Activated CD8-positive, alpha-beta memory T cell treated with anti-CD3 and anti-CD28 coated beads for 24 hours (primary cell): Measurements from ENCODE around the gene APH1A.
"Not testable (repeated sequence)": the region's sequence is repeated elsewhere in the genome, so short reads cannot be mapped to it uniquely, and the experiment has no call there.

Source experiments
- DNase-seq: peaks from one replicate; pipeline ENCODE4 v3.0.0-alpha.2; 2020

Gene APH1A

DNA sequence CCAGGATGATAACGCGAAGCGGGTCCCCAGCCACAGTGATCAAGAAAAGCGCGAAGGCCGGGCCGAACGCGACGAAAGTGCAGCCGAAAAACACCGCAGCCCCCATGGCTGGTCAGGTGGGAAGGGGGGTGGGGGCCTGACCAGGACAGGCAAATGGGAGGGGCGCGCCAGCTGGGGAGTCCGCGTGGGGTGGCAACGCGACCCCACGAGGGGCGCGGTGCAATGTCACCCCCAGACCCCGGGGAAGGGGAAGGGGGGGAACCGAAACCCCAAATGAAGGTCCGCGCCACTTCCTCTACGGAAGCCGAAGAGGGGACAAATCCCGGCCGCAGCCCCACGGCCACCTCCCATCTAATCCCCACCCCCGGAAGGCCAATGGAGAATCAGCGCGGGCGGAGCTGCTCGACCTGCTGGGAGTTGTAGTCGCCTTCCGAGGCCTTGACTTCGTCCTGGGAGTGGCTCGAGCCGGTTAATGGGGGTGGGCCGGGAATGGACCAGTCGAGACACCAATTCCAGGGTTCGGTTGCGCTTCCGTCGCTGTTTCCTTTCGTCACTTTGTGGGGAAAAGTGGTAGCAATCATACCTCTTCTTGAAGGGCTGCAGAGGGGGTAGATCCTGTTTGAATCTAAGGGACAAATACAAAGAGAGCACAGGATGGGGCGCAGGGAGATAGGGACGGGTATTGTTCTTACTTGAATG is at the start of gene APH1A:
Gene APH1A, minus strand, starts transcription at position 312 of the 699 bp plus-strand sequence. Its CDS starts 206 bp downstream, at position 106.
- peak; percentile 95 for DNase-seq

DNA sequence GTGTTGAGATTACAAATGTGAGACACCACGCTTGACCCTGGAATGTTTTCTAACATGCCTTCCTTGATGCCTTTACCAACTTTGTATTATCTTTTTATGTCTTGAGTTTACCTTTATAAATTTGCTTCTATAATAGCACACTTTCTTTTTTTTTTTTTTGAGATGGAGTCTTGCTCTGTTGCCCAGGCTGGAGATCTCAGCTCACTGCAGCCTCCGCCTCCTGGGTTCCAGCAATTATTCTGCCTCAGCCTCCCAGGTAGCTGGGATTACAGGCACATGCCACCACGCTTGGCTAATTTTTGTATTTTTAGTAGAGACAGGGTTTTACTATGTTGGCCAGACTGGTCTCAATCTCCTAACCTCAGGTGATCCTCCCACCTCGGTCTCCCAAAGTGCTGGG is 45.9 kb upstream of the APH1A start:
- DNase-seq = not testable (repeated sequence)

DNA sequence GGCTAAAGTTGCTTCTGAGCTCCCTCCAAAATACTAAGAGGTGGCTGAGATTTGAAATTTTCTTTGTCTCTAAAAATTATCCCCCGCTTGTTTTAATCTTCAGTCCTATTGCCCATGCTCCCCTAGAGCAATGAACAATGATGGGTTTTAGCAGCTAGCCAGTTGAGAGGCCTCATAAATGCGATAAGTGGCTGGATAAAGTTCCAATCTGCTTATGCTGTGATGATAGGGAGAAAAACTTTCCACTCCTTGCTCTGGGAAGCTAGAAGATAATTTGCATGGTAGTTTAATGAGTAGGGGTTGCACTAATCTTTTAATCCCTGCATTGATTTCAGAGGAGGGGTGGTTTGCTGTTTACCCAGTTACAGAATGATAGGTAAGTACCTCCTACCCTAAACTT is 42.9 kb upstream of the APH1A start:
- no peak for DNase-seq

DNA sequence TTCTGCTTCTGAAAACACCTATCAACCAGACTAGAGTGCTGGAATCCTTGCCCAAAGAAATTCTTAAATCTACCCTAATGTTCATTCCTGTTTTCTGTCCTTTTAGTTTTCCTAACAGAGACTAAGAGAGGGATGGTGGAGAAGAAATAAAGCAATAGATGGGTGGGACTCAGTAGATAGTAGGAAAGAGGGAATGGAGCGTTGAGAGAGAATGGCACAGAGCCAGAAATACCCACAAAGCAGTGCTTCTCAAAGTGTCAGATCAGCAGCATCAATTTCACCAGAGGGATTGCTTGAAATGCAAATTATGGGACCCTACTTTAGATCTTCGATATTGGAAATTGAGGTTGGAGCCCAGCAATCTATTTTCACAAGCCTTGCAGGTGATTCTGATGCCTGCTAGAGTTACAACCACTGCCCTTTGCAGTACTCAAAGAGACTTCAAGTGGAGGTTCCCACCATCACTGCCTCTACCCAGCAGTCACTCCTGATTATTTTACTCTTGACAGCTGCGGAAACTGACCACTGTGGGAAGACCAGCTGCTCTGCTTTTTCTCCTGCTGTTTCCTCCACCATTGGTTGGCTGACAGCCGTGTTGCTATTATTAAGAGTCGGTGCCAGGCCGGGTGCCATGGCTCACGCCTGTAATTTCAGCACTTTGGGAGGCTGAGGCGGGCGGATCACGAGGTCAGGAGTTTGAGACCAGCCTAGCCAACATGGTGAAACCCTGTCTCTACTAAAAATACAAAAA is 41.1 kb upstream of the APH1A start:
- no peak for DNase-seq

DNA sequence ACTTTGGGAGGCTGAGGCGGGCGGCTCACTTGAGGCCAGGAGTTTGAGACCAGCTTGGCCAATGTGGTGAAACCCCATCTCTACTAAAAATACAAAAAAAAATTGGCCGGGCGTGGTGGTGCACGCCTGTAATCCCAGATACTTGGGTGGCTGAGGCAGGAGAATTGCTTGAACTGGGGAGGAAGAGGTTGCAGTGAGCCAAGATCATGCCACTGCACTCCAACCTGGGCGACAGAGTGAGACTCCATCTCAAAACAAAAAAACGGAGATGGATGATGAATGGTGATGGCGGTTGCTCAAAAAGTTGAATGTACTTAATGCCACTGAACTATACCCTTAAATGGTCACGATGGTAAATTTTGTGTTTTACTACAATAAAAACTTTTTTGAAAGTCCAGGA is 39.8 kb upstream of the APH1A start:
- not testable (repeated sequence) for DNase-seq

DNA sequence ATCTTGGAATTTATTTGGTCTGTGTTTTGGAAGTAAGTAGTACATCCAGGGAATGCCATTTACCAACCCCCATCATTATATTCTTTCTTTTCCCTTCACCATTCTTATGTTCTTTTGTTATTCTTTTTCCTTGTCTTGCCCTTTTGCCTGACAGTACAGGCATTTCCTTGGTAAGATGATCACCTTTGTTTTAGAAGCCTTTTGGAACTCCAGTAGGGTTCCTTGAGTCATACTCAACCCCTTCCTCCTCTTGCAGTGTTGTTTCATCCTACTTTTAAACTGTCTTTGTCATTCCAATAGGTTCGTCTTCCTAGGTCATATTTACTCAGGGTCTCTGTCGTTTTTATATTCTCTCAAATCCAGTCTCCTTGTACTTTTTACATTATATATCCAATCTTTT is 34.1 kb upstream of the APH1A start:
- no peak for DNase-seq

DNA sequence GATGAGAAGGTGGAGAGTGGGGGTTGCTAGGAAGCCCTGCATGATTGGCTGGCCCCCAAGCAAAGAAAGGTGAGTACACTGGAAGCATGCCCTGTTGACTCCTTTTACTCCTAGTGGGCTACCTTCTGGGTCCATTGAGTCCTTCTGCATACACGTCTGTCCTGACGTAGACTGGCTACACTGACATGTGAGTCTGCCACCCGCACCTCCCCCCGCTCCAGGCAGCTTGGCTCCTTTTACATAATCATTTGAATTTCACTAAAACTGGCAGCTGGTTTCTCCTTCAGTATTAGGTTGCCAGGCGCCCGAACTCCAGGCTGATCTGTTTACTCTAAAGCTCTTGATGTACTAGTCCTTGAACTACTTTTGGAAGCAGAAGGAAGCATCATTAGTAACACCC is 33.5 kb upstream of the APH1A start:
- DNase-seq = no peak

DNA sequence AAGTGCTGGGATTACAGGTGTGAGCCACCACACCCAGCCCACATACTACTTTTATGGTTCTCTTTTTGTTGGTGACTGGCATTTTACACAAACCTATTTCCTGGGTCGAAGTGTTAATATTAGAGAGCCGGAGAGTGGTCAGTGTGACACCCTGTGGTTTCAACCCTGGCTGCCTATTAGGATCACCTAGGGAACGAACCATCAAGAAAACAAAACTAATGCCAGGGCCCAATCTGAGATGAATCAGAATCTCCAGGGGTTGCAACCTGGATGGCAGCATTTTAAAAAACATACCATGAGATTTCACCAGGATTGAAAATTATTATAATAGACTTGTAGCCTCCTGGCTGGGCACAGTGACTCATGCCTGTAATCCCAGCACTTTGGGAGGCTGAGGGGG is 30.9 kb upstream of the APH1A start:
- DNase-seq = no peak

DNA sequence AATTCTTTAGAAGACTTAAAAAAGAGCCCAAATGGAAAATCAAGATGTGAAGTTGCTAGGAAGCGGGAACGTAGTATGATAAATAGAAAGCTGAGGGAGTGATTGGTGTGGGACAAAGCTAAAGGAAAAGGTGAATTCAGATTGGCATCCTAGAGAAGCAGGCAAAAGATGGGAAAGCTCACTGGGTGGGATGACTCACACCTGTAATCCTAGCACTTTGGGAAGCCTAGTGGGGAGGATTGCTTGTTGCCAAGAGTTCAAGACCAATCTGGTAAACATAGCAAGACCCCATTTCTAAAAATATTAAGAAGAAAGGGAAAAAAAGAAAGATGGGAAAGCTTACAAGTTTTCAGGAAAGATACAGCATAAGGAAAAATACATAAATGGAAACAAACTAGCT is 26.7 kb upstream of the APH1A start:
- no peak for DNase-seq

DNA sequence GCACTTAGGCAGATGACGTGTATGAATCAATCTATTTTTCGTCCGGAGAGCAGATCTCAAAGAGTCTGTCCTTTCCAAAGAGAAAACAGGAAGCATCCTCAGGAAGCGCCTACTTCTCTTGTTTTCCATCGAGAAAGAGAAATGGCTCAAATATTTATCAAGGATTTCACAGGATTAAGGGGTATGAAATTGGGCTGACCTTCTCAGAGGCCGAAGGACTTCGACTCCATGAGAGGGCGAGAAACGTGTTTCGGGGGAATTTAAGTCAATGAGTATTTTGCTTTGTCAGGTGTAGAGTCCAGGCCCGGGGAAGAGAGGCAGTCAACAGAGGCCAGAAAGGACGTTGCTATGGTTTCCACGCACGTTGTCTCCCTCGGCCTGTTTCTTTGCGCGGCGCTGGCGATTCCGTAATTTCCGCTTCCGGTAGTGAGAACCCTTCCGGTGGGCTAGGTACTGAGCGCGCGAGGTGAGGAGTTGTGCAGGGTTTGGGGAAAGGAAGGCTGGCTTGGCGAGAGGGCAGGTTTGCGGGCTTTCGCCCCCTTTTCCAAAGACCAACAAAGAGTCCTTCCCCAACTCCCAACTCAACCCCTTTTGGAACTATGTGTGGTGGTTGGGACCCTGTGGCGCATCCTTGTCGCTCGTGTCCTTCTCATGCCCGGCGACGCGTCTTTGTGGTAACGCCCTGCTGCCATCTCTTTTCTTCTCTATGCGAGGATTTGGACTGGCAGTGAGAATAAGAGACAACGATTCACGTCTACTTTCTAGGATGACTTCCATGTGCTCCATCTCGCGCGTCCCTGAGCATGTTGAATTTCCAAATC is 24.8 kb upstream of the APH1A start, which contains the start of gene MRPS21:
Gene MRPS21, plus strand, starts transcription at position 429 of the 821 bp plus-strand sequence. CDS start 506 bp downstream, outside the sequence.
- DNase-seq = peak; percentile 92

DNA sequence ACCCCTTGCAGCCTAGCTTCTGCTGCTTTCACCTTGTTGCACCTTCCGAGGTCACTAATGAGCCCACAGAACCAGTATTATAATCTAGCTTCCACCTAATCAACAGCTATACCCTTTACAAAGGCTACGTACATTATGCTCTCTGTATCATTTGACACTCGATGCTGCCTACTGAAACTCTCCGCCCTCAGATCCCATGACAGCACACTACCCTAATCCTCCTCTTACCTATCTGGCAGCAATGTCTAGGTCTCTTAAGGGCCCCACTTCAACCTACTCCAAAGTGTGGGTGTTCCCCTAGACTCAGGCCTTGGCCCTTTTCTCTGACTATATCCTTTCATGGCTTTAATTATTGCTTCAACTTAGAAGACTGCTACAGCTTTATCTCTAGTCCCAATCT is 20.0 kb upstream of the APH1A start:
- no peak for DNase-seq

DNA sequence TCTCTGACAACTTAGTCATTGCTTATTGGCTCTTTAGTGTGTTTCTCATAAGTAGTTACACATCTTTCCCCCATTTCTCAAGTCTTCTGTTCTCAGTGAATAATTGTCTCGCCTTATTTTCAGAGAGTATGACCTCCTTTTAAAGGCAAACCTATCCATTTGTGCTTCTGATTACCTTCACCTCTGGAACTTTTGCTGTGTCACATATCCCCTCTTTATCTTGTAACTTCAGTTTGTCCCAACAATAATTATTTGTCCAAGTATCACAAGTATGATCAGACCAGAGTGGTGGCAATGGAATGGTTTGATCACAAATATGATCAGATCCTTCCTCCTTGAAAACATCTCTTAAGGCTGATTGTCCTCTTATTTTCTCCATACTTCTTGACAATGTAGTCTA is 19.6 kb upstream of the APH1A start:
- no peak for DNase-seq

DNA sequence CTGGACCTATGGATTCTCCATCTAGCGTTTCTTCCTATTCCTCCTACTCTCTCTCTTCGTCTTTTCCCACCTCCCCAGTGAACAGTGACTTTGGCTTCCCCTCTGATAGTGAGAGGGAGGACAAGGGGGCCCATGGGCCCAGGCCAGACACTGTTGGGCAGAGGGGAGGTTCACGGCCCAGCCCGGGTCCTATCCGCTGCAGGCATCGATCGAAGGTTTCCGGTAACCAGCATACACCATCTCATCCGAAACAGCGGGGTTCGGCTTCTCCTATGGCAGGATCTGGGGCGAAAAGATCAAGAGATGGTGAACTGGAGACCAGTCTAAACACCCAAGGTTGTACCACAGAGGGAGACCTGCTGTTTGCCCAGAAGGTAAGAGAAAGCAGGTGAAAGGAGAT is 14.4 kb upstream of the APH1A start:
- no peak for DNase-seq

DNA sequence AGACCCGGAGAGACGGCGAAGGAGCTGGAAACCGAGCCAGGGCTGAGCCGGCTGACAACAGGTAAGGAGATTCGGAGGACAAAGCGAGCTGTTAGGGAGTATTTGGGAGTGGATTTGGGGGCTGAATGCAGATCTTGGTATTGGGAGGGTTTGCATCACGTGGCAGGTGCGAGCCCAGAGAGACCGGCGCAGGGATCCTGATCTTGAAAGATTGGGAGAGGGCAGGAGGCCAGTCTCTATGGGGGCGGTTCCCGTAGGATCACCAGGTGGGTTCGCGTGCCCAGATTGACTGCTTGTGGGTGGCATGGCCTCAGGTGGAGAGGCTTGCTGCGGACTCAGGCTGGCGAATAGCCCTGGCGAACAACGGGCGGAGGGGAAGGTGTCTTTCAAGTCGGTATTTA is 13.7 kb upstream of the APH1A start:
- no peak for DNase-seq

DNA sequence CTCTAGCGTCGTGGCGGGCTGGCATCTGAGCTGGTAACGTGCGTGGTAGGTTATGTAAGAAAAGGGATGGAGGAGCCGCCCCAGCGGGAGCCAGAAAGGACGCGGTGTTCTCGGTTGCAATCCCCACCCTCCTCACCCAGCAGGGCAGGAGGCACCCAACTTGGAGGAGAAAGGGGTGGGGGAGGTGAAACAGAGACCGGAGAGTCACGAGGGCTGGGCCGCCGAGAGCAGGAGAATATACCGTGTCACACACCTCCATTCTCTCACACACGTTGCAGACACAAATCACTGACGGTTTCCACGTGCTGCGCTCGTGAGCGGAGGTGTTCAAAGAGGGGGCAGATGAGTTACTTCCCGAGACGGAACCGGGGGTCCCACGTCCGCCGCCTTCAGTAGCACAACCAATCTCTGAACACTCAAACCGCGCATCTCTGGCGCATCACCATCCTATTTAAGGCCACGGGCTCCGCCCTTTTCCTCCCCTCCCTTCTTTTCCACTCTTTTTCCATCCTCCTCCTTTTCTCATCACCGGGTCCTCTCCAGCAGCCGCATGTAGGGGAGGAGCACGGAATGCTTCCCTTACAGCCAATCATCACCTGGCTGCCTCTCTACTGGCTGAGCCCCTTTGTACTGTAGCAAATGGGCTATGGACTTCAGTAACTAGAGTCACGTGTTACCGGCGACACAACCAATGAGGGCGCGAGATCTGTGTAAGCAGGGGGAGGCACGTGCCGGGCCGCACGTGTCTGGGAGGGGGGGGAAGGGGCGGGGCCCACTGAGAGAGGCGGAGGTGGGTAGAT is 13.1 kb upstream of the APH1A start, which contains the start of gene CIART:
Gene CIART, plus strand, starts transcription at position 797 of the 800 bp plus-strand sequence. CDS start 714 bp downstream, outside the sequence.
- DNase-seq = peak; percentile 84

DNA sequence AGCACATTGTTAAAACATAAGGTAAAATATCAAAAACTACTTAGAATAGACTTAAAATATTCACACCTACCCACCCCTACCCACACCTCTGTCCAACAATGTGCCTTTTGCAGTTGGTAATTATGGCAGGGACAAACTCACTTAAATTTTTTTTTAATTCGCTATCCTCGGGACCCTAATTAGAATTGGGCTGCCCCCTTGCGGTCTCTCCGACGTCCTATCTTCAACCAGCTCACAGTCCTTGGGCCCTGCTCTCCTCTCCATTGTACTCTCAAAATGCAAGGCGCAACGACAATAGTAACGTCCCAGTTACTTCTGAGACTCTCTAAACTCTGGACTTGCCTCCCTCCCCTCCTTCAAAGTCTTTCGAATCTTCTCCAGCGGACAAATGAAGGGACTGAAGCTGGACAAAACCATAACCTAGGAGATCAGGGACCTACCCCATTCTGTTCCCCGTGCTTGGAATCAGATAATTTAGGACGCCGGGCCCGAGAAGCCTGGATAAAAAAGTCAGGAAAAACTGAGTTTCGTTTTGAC is 12.5 kb upstream of the APH1A start:
- DNase-seq = peak; percentile 79

DNA sequence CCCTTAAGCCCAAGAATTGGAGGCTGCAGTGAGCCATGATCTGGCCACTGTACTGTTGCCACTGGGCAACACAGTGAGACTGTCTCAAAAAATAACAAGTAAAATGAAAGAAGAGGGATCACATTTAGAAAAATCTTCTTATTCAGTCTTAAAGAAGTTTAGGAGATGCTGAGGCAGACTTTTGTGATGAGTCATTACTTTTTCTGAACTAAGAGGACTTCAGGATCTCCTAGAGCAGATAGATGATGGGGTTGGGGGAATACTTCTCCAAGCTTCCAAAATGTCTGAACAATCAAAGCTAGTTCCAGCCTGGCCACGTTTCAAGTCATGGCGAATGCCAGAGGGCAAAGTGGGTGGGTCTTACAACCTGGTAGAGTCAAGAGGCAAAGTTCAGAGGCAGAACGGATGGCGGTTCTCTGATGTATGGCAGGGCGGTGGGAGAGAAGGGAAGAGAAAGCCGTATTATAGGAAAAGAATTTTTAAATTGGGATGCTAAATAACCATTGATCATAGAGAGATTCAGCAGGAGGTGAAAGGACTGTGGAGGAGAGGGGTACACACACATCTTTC is 11.4 kb upstream of the APH1A start:
- no peak for DNase-seq

DNA sequence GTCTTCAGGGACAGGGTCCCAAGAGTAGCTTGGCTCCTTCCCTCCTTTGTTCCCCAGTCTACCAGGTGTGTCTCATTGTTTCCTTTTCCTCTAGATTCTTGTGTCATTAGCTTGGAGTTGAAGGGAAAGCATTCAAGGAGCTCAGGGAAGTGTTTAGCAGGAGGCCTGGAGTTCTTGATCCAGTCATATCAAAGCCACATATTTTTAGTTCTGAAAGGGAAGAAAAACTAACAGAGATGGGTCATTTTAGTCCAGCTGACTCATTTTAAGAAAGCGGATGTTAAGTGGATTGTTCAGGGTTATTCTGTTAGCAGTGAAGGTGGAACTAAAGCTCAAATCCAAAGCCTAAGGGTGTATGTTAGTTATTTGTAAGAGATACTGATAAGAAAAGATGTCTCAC is 4.5 kb upstream of the APH1A start:
- DNase-seq = no peak

DNA sequence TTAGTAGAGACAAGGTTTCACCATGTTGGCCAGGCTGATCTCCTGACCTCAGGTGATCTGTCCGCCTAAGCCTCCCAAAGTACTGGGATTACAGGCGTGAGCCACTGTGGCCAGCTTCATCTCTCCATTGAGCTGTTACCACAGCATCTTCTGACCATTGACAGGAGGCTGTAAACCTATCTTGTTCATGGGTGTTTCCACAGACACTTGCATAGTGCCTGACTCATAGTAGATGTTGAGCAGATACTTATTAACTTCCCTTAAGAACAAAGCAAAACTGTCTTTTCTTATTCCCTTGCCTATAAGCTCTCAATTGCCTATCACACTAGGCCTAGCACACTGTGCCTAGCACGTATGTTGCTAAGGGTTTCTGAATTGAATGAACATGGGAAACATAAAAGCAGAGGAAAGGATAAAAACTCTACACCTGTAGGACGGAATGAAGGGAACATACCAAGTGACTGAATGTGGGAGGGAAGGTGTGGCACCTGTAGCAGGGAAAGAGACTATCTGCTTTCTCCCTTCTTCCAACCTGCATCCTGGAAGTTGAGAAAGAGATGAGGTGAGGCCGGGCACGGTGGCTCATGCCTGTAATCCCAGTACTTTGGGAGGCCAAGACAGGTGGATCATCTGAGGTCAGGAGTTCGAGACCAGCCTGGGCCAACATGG is 2.6 kb upstream of the APH1A start:
- DNase-seq = no peak

DNA sequence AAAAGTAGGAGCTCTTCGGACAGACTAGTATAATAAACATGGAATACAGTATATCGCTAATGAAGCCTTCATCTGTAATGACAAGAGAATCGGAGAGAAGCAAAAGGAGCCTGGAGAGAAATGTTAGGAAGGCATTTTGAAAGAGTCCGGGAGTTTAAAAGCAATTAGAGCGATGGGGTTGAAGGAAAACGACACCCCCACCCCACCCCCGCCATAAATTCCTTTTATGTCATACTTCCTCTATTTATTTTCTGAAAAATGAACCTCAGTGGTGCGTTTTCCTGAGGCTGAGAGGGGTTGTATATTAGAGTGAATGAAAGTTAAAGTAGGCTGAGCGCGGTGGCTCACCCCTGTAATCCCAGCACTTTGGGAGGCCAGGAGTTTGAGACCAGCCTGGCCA is 635 bp upstream of the APH1A start:
- DNase-seq = no peak

DNA sequence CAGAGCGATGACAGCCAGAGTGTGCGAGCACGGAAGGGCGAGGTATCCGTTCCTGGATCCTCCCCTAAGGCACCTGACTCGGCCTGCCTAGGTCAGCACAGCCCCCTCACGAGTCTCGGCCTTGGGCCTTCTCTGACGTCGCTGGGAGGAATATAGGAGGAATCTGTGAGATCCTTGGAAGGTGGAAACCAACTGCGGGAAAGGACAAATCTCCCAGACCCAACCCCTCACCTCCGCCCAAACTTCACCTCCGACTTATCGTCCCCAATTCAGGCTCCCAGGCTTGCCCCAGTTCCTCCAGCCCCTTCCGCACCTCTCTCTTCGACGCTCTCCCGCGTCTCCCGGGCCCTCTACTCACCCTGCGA is 494 bp downstream of the APH1A start:
- DNase-seq = peak; percentile 66
